Measurements from ENCODE around the gene AGPAT3.

Gene AGPAT3

DNA sequence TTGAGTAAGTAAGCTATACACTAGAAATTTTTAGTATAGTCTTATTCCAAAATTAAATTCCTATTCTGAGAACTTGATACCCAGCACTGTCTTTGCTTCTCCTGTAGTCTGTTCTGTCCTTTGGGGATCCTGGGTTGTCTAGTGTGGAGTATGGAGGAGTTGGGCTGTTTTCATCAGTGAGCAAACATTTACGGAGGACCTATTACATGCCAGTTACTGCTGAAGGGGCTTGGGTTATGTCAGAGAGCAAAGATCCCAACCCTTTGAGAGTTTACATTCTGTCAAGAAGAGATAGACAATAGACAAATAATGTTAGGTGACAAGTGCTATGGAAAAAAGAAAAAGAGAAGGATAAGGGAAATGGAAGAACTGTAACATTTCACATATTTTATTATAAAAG, 156.0 kb downstream of the AGPAT3 start:
- no peak overlapping the region for H3K4me3 ChIP-seq (replicated peaks in 1 of 2; ENCODE audit: low read depth in 2 of 2, low read length in 2 of 2)
- no peak for DNase-seq (ENCODE audit: low read depth in 2 of 2)
- TF ChIP-seq, protein P1, sequence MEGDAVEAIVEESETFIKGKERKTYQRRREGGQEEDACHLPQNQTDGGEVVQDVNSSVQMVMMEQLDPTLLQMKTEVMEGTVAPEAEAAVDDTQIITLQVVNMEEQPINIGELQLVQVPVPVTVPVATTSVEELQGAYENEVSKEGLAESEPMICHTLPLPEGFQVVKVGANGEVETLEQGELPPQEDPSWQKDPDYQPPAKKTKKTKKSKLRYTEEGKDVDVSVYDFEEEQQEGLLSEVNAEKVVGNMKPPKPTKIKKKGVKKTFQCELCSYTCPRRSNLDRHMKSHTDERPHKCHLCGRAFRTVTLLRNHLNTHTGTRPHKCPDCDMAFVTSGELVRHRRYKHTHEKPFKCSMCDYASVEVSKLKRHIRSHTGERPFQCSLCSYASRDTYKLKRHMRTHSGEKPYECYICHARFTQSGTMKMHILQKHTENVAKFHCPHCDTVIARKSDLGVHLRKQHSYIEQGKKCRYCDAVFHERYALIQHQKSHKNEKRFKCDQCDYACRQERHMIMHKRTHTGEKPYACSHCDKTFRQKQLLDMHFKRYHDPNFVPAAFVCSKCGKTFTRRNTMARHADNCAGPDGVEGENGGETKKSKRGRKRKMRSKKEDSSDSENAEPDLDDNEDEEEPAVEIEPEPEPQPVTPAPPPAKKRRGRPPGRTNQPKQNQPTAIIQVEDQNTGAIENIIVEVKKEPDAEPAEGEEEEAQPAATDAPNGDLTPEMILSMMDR (IDR thresholded peaks at IDR 0.05; ENCODE audit: low read depth, low read length) = no peak

DNA sequence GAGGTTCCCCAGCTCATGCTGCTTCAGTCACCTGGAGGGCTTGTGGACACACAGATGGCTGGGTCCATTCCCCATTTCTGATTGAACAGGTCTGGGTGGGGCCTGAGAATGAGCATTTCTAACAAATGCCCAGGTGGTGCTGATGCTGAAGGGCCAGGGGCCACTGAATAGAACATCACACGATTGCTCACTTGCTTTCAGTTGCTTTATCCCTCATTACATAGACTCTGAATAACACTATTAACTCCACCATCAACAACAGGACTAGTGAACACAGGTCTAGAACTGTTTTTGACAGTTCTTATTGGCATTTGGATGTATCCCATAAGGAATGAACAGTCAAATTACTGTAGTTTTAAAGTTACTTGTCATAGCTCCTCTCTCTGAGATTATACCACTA, 159.2 kb downstream of the AGPAT3 start:
- no peak overlapping the region for H3K4me3 ChIP-seq (replicated peaks in 1 of 2; ENCODE audit: low read depth in 2 of 2, low read length in 2 of 2)
- DNase-seq (ENCODE audit: low read depth in 2 of 2) = no peak
- TF ChIP-seq, protein P1 (IDR thresholded peaks at IDR 0.05; ENCODE audit: low read depth, low read length) = no peak

DNA sequence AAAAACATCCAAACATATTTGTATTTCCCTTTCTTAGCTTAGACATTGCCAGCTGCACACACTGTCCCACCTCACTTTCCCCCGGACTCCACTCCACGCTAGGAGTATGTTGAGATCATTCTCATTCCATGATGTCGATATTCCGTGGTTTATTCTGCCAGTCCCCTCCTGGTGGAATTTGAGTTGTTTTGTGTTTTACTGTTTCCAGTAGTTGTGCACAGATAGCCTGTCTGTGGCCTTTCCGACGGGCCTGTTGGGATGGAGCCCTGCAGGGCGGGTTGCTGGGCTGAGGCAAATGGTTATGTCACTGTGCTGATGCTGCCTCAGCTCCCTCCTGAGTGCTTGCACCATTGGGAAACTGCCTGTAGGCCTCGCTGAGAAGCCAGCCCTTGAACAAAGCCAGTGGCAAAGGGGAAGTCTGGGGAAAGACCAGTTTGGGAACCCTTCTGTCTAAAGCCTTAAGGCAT, 159.9 kb downstream of the AGPAT3 start:
- peak; percentile 70 to 84 for DNase-seq (ENCODE audit: low read depth in 2 of 2)
- TF ChIP-seq, protein P1 (IDR thresholded peaks at IDR 0.05; ENCODE audit: low read depth, low read length) = peak; percentile 2
- H3K4me3 ChIP-seq (replicated peaks in 1 of 2; ENCODE audit: low read depth in 2 of 2, low read length in 2 of 2) = no peak overlapping the region

DNA sequence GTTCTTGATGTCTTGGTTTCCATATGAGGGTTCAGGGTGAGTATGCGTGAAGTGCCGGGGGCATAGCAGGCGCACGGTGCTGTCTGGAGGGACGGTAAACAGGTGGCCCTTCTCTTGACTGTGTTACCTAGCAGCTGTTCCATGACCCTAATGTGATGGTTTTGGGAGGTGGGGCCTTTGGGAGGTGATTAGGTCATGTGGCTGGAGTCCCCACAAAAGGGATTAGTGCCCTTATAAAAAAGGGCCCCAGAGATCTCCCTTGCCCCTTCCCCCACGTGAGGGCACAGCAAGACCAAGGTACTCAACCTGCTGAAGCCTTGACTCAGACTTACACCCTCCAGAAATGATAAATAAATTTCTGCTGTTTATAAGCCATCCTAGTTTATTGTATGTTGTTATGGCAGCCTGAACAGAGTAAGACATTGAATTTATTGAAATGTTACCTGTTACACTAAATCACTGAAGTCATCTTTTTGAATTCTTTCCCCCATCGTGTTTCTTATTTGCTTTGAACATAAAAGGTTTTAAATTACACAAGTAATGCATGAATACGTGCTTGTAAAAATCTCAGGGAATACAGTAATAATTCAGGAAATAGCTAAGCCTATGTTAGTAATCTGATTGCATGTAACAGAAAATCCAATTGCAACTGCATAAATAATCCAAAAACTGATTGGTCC, 162.7 kb downstream of the AGPAT3 start:
- TF ChIP-seq, protein P1 (IDR thresholded peaks at IDR 0.05; ENCODE audit: low read depth, low read length) = no peak
- DNase-seq (ENCODE audit: low read depth in 2 of 2) = no peak
- H3K4me3 ChIP-seq (replicated peaks in 1 of 2; ENCODE audit: low read depth in 2 of 2, low read length in 2 of 2) = no peak overlapping the region

DNA sequence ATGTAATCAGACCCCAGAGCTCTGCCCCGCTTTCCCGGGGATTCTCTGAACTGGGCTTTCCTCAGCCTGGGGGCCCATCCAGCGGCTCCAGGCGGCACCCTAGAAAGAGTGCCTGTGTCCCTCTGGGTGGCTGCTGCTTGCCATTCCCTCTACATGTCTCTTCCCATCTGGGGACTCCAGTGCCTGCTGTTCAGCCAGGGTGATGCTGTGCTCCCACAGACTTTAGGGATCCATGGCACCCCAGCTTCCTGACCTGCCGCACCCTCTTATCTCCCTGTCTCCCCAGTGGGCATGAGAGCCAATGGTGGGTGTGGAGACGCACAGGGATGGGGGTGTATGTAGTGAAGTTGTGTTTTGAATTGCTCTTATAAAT, 163.2 kb downstream of the AGPAT3 start:
- DNase-seq (ENCODE audit: low read depth in 2 of 2) = no peak
- TF ChIP-seq, protein P1 (IDR thresholded peaks at IDR 0.05; ENCODE audit: low read depth, low read length) = no peak
- no peak overlapping the region for H3K4me3 ChIP-seq (replicated peaks in 1 of 2; ENCODE audit: low read depth in 2 of 2, low read length in 2 of 2)

DNA sequence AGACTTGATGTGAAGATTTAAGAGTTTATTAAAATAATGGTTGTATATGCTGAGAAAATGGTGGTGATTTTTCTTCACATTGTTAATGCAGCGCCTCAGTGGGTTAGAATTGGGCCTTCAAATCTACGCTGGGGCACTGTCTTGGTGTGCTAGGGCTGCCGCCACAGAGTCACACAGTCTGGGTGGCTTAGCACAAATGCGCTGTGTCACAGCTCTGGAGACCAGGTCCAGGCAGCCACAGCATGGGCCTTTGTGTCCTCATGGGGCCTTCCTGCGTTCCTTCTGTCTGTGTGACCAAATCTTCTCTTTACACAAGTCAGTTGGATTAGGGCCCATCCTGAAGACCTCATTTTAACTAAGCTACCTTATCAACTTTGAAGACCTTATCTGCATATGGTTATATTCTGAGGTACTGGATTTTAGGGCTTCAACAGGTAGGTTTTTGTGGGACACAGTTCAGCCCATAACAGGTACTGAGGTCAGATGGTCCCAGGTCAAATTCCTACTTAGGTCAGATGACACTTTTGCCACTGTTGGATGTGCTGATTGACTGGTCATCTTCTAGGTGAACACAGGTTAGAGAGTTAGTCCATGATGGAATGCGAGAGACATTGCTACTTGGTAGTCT, 164.6 kb downstream of the AGPAT3 start:
- H3K4me3 ChIP-seq (replicated peaks in 1 of 2; ENCODE audit: low read depth in 2 of 2, low read length in 2 of 2) = no peak overlapping the region
- TF ChIP-seq, protein P1 (IDR thresholded peaks at IDR 0.05; ENCODE audit: low read depth, low read length) = no peak
- DNase-seq (ENCODE audit: low read depth in 2 of 2) = no peak
